ENCODE data around the gene CMTM4.
"Not testable (repeated sequence)": the region's sequence is repeated elsewhere in the genome, so short reads cannot be mapped to it uniquely, and the experiment has no call there.

CMTM4 gene

GRCh38 chr16:66668777-66669444 lies 27.6 kb downstream of the CMTM4 start:
- no peak for DNase-seq

- no peak for DNase-seq
Measured at GRCh38 chr16:66667944-66668343, 28.6 kb downstream of the CMTM4 start.

- DNase-seq: no peak
Measured at GRCh38 chr16:66662445-66663194, 33.9 kb downstream of the CMTM4 start.

- DNase-seq: not testable (repeated sequence)
Measured at GRCh38 chr16:66661671-66662346, 34.7 kb downstream of the CMTM4 start.

- DNase-seq: no peak
Measured at GRCh38 chr16:66661210-66661560, 35.4 kb downstream of the CMTM4 start.

GRCh38 chr16:66660422-66661209 lies 35.9 kb downstream of the CMTM4 start:
- DNase-seq: peak; percentile 39

GRCh38 chr16:66658860-66659190 lies 37.7 kb downstream of the CMTM4 start:
- DNase-seq: no peak

- no peak for DNase-seq
Measured at GRCh38 chr16:66658143-66658859, 38.2 kb downstream of the CMTM4 start.

GRCh38 chr16:66656547-66656946 lies 40.0 kb downstream of the CMTM4 start:
- no peak for DNase-seq

GRCh38 chr16:66653581-66654350 lies 42.8 kb downstream of the CMTM4 start:
- DNase-seq: no peak

GRCh38 chr16:66652661-66653360 lies 43.7 kb downstream of the CMTM4 start:
- DNase-seq: no peak

- DNase-seq: no peak
Measured at GRCh38 chr16:66651965-66652364, 44.6 kb downstream of the CMTM4 start.

GRCh38 chr16:66651474-66651765 lies 45.1 kb downstream of the CMTM4 start:
- DNase-seq: no peak

GRCh38 chr16:66650707-66651473 lies 45.7 kb downstream of the CMTM4 start:
- DNase-seq: no peak

- no peak for DNase-seq
Measured at GRCh38 chr16:66649636-66650205, 46.8 kb downstream of the CMTM4 start.

- DNase-seq: no peak
Measured at GRCh38 chr16:66649167-66649566, 47.4 kb downstream of the CMTM4 start.

- no peak for DNase-seq
Measured at GRCh38 chr16:66647866-66648265, 48.7 kb downstream of the CMTM4 start.

- no peak for DNase-seq
Measured at GRCh38 chr16:66641387-66641786, 55.2 kb downstream of the CMTM4 start.

- DNase-seq: no peak
Measured at GRCh38 chr16:66640724-66641314, 55.7 kb downstream of the CMTM4 start.
